Neuron (in vitro differentiated cells): Measurements from ENCODE around the gene UBIAD1.

Source experiments
- H2AFZ ChIP-seq: one replicate; pipeline ENCODE4 v1.6.1; 2013; ENCODE audit warnings: low read depth, mild to moderate bottlenecking, inconsistent platforms, low read length, moderate library complexity
- H3K27me3 ChIP-seq: one replicate; pipeline ENCODE4 v1.6.1; 2013; ENCODE audit warnings: low read length; ENCODE audit not compliant: insufficient read depth
- H3K36me3 ChIP-seq: one replicate; pipeline ENCODE4 v1.6.1; 2013; ENCODE audit warnings: low read length; ENCODE audit not compliant: insufficient read depth
- H3K4me1 ChIP-seq: one replicate; pipeline ENCODE4 v1.6.1; 2013; ENCODE audit warnings: low read length; ENCODE audit not compliant: insufficient read depth
- H3K4me3 ChIP-seq: 2 replicates; pipeline ENCODE4 v1.5.1; 2013; ENCODE audit warnings: mild to moderate bottlenecking, low read length, moderate library complexity
- H3K9me3 ChIP-seq: one replicate; pipeline ENCODE4 v1.6.1; 2013; ENCODE audit warnings: low read length

UBIAD1 gene

GRCh38 chr1:11307852-11308251 lies 34.9 kb downstream of the UBIAD1 start:
- H3K4me3 ChIP-seq: no peak overlapping the region
- no peaks in the 10 kb centered on the region for H3K9me3 ChIP-seq
- H3K4me1 ChIP-seq: peaks cover 9% of the 10 kb centered on the region
- H2AFZ ChIP-seq: no peak overlapping the region
- H3K27me3 ChIP-seq: no peaks in the 10 kb centered on the region
- no peaks in the 10 kb centered on the region for H3K36me3 ChIP-seq

GRCh38 chr1:11308699-11309224 lies 35.8 kb downstream of the UBIAD1 start:
- H3K9me3 ChIP-seq: no peaks in the 10 kb centered on the region
- H3K4me3 ChIP-seq: no peak overlapping the region
- no peaks in the 10 kb centered on the region for H3K27me3 ChIP-seq
- H2AFZ ChIP-seq: no peak overlapping the region
- peaks cover 9% of the 10 kb centered on the region for H3K4me1 ChIP-seq
- H3K36me3 ChIP-seq: no peaks in the 10 kb centered on the region

GRCh38 chr1:11309385-11309784 lies 36.4 kb downstream of the UBIAD1 start:
- Histone ChIP-seq H3K9me3 (no peaks in the 10 kb centered on the region), H2AFZ (no peak overlapping the region), H3K27me3 (no peaks in the 10 kb centered on the region), H3K4me3 (no peak overlapping the region), H3K4me1 (peaks cover 9% of the 10 kb centered on the region), H3K36me3 (no peaks in the 10 kb centered on the region)

GRCh38 chr1:11311816-11312755 lies 39.1 kb downstream of the UBIAD1 start:
- Histone ChIP-seq H3K27me3 (no peaks in the 10 kb centered on the region), H3K36me3 (no peaks in the 10 kb centered on the region), H3K4me3 (no peak overlapping the region), H3K9me3 (no peaks in the 10 kb centered on the region), H3K4me1 (peaks cover 15% of the 10 kb centered on the region), H2AFZ (no peak overlapping the region)

GRCh38 chr1:11314959-11315358 lies 42.0 kb downstream of the UBIAD1 start:
- H3K9me3 ChIP-seq: no peaks in the 10 kb centered on the region
- H3K27me3 ChIP-seq: no peaks in the 10 kb centered on the region
- H2AFZ ChIP-seq: no peak overlapping the region
- no peaks in the 10 kb centered on the region for H3K36me3 ChIP-seq
- no peak overlapping the region for H3K4me3 ChIP-seq
- peaks cover 16% of the 10 kb centered on the region for H3K4me1 ChIP-seq

GRCh38 chr1:11316701-11317100 lies 43.7 kb downstream of the UBIAD1 start:
- H2AFZ ChIP-seq: no peak overlapping the region
- no peaks in the 10 kb centered on the region for H3K9me3 ChIP-seq
- peaks cover 16% of the 10 kb centered on the region for H3K4me1 ChIP-seq
- no peaks in the 10 kb centered on the region for H3K36me3 ChIP-seq
- no peak overlapping the region for H3K4me3 ChIP-seq
- H3K27me3 ChIP-seq: no peaks in the 10 kb centered on the region

GRCh38 chr1:11318982-11319381 lies 46.0 kb downstream of the UBIAD1 start:
- H3K4me3 ChIP-seq: no peak overlapping the region

GRCh38 chr1:11320153-11320936 lies 47.3 kb downstream of the UBIAD1 start:
- no peak overlapping the region for H2AFZ ChIP-seq
- H3K4me1 ChIP-seq: peaks cover 22% of the 10 kb centered on the region
- no peaks in the 10 kb centered on the region for H3K27me3 ChIP-seq
- no peaks in the 10 kb centered on the region for H3K36me3 ChIP-seq
- no peaks in the 10 kb centered on the region for H3K9me3 ChIP-seq
- H3K4me3 ChIP-seq: no peak overlapping the region

More at GRCh38 chr1:11318982-11319381, 46.0 kb downstream of the UBIAD1 start:
- no peaks in the 10 kb centered on the region for H3K36me3 ChIP-seq
- H3K4me1 ChIP-seq: peaks cover 10% of the 10 kb centered on the region
- H3K27me3 ChIP-seq: no peaks in the 10 kb centered on the region
- no peaks in the 10 kb centered on the region for H3K9me3 ChIP-seq
- no peak overlapping the region for H2AFZ ChIP-seq

GRCh38 chr1:11321656-11322491 lies 48.9 kb downstream of the UBIAD1 start:
- peaks cover 18% of the 10 kb centered on the region for H3K4me1 ChIP-seq
- no peaks in the 10 kb centered on the region for H3K9me3 ChIP-seq
- H2AFZ ChIP-seq: no peak overlapping the region
- no peak overlapping the region for H3K4me3 ChIP-seq
- no peaks in the 10 kb centered on the region for H3K36me3 ChIP-seq
- H3K27me3 ChIP-seq: no peaks in the 10 kb centered on the region

GRCh38 chr1:11324567-11325165 lies 51.7 kb downstream of the UBIAD1 start:
- no peak overlapping the region for H2AFZ ChIP-seq
- H3K4me1 ChIP-seq: peaks cover 15% of the 10 kb centered on the region
- no peaks in the 10 kb centered on the region for H3K9me3 ChIP-seq
- no peaks in the 10 kb centered on the region for H3K27me3 ChIP-seq
- no peak overlapping the region for H3K4me3 ChIP-seq
- no peaks in the 10 kb centered on the region for H3K36me3 ChIP-seq

GRCh38 chr1:11326070-11326469 lies 53.1 kb downstream of the UBIAD1 start:
- H3K4me3 ChIP-seq: no peak overlapping the region
- no peaks in the 10 kb centered on the region for H3K9me3 ChIP-seq
- no peaks in the 10 kb centered on the region for H3K27me3 ChIP-seq
- no peaks in the 10 kb centered on the region for H3K36me3 ChIP-seq
- peaks cover 15% of the 10 kb centered on the region for H3K4me1 ChIP-seq
- no peak overlapping the region for H2AFZ ChIP-seq

GRCh38 chr1:11328444-11328843 lies 55.4 kb downstream of the UBIAD1 start:
- H3K27me3 ChIP-seq: no peaks in the 10 kb centered on the region
- no peaks in the 10 kb centered on the region for H3K9me3 ChIP-seq
- peaks cover 15% of the 10 kb centered on the region for H3K4me1 ChIP-seq
- H3K36me3 ChIP-seq: no peaks in the 10 kb centered on the region
- no peak overlapping the region for H3K4me3 ChIP-seq
- H2AFZ ChIP-seq: no peak overlapping the region
